Measurements from ENCODE around the gene GLRX2.
"Not testable (repeated sequence)": the region's sequence is repeated elsewhere in the genome, so short reads cannot be mapped to it uniquely, and the experiment has no call there.

The GLRX2 gene, protein sequence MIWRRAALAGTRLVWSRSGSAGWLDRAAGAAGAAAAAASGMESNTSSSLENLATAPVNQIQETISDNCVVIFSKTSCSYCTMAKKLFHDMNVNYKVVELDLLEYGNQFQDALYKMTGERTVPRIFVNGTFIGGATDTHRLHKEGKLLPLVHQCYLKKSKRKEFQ

DNA sequence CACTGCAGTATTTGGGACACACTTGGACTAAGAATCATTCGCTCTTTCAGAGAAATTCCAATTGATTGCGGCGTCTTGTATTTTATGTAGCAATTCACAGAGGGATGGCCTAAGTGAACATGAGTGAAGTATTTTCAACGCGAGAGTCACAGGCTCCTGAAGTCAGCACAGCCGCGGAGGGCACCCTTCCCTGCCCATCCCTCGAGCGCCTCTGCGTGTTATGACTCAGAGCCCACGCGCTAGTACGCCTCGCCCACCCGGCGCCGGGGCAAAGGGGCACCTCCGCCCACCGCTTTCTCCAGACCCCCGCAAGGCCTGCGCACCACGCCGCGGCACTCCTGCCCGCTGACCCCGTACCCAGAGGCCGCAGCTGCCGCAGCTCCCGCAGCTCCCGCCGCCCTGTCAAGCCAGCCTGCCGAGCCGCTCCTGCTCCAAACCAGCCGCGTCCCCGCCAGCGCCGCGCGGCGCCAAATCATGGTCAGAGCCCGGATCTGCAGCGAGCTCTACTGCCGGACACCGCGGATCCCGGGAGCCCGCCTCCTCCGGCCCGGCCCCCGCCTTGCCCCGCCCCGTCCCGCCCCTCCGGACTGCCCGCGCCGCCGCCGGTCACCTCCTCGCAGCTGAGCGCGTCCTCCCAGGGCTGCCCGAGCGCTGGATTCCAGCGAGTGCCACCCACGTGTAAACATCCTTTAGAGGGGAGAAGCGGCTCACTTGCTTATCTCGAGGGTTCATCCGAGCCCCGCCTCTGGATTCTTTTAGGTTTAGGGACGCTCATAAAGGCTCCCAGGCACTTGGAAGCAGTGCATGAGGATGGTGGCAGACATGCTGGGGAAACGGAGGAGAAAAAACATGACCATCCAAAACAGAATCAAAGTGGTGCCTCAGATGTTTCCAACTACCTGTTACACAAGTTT lies at the start of gene GLRX2:
Gene GLRX2 (minus strand): TSS at position 508 of the 914 bp plus-strand sequence. CDS start 32 bp downstream, at position 476.
- peak; percentile 85 for DNase-seq (ENCODE audit: low spot score)

DNA sequence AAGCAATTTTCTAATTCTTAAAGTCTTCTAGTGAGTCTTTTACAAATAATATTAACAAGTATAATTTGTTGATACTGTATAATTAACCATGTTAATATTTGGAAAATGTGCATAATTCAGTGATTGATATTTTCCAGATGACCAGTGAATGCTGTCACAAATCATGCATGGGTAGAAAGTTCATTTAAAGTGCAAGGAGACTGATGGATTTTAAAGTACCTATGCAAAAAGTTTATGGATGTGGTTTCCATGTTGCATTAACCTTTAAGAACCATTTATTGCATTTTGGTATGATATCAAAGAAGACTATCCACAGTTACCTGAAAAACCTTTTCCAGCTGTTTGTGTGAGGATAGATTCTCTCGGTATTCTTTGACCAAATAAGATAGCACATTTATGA lies 39.8 kb upstream of the GLRX2 start:
- DNase-seq (ENCODE audit: low spot score): no peak

DNA sequence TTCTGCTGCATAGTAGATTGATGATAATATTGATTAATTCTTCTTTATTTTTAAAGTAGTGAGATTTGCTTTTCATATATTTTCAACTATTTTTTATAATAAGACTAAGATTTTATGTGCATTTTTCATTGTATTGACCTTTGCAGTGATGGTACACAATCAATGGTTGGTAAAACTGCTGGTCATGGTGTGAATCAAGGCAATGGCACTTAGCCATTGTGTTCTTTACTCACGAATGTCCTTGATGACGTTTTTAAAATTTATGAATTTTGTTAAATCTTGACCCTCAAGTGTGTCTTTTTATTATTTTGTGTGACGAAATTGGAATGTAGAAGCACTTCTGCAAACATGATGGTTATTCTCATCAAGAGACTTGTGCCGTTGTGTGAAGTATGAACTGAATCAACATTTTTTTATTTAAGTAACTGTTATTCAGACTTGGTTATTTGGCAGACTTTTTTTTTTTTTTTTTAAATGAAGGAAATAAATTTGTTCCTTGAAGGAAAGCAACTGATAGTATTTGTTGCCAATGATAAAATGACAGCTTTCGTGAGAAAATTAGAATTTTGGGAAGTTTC lies 39.2 kb upstream of the GLRX2 start:
- no peak for DNase-seq (ENCODE audit: low spot score)

DNA sequence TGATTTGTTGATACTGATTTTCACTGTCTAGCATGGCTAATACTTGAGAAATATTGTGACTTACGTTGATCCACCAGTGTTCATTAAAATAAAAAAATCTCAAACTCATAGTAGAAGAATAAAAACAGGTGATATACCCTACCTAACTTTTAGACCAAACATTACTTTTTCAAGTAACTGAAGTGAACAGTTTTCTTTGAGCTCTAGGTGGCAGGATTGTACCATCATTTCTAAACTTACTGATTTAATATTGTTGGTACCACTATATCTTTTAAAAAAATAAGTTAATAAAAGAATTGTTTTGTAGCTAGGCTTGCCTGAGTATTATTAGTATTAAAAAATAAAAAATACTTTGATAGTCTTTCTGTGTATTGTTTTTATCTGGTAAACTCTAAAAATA lies 38.1 kb upstream of the GLRX2 start:
- DNase-seq (ENCODE audit: low spot score): no peak

DNA sequence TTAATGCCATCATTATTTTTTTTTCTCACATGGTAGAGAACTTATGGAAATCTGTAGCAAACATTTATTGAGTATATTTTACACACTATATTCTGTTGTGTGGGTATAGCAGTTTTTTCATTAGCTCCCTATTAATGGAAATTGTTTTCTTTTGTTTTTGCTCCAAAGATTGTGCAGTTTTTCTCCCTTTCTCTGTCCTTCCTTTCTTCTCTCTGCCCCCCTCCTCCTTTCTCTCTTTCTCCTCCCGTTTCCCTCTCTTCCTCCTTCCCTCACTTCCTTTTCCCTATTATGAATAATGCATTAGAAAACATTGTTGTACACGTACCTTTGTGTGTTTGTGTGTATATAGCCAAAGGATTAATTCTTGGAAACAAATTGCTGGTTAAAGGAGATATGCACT lies 37.2 kb upstream of the GLRX2 start:
- DNase-seq (ENCODE audit: low spot score): no peak

DNA sequence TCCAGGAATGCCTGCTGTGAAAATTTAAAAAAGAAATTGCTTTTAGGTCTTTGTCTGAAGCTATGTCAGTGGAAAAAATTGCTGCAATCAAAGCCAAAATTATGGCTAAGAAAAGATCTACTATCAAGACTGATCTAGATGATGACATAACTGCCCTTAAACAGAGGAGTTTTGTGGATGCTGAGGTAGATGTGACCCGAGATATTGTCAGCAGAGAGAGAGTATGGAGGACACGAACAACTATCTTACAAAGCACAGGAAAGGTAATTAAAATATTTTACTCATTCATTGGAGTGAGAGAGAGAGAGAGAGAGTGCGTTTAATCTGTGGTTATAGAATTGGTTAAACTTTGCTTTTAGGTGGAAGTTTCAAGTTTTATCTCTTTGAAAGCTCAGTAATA lies 36.6 kb upstream of the GLRX2 start:
- DNase-seq (ENCODE audit: low spot score): no peak

DNA sequence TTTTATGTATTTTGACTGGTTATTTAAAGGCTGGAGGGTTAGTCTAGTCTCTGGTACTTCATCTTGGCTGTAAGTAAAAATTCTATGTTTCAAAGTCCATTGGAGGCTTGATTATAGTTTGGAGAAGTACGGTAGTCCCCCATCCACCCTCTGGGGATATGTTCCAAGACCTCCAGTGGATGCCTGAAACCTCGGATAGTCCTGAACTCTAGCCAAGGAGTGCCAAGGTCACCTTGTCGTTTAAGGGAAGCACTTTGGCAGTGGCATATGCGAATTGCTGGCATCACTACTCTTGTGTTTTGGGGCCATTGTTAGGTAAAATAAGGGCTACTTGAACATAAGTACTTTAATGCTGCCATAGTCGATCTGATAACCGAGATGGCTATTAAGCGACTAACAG lies 35.0 kb upstream of the GLRX2 start:
- DNase-seq (ENCODE audit: low spot score): no peak

DNA sequence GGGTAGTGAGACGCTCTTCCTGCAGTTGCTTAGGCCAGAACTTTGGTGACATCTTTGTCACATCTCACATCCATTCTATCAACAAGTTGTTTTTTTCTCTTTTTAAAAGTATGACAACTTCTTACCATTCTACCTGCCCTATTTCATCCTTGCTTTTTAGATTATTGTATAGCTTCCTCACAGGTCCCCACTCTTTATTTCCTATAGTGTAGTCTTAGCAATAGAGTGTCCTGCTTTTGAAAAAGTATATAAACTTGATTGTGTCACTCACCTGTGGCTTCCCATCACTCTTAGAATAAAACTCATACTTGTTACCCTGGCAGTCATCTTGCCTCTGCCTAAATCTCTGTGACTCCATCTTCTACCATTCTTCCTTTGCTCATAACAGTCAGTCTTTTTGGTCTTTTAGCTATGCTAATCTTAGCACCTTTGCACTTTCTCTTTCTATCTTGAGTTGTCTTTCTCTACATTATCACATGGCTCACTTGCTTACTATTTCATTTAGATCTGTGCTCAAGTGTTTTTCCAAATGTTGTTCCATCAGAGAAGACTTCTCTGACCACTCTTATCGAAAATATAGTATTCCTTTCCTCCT lies 26.1 kb upstream of the GLRX2 start:
- DNase-seq (ENCODE audit: low spot score): no peak

DNA sequence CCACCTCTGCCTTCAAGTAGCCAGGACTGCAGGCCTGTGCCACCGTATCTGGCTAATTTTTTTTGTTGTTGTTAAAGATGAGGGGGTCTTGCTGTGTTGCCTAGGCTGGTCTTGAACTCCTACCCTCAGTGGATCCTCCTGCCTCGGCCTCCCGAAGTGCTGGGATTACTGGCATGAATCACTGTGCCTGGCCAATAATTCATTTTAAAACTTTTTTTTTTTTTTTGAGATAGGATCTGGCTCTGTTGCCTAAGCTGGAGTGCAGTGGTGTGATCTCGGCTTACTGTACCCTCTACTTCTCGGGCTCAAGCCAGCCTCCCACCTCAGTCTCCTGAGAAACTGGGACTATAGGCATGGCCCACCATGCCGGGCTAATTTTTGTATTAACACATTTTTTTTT lies 20.2 kb upstream of the GLRX2 start:
- DNase-seq (ENCODE audit: low spot score): no peak

DNA sequence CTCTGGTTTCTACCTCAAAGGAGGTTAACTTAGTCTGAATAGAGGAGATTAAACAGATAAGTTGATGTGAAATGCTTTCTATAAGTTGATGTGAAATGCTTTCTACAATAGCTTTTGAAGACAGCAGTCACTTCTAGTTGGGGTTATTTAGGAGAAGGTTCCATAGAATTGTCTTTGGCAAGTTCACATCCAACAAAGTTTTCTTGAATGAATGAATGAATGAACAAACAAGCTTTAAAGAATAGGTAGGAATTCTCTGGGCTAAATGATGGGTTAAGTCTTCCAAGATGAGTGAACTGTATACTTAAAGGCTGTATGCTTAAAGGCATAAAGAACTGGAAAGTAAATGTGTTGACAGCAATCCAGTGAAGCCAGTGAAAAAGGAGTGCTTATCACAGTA lies 18.5 kb upstream of the GLRX2 start:
- no peak for DNase-seq (ENCODE audit: low spot score)

DNA sequence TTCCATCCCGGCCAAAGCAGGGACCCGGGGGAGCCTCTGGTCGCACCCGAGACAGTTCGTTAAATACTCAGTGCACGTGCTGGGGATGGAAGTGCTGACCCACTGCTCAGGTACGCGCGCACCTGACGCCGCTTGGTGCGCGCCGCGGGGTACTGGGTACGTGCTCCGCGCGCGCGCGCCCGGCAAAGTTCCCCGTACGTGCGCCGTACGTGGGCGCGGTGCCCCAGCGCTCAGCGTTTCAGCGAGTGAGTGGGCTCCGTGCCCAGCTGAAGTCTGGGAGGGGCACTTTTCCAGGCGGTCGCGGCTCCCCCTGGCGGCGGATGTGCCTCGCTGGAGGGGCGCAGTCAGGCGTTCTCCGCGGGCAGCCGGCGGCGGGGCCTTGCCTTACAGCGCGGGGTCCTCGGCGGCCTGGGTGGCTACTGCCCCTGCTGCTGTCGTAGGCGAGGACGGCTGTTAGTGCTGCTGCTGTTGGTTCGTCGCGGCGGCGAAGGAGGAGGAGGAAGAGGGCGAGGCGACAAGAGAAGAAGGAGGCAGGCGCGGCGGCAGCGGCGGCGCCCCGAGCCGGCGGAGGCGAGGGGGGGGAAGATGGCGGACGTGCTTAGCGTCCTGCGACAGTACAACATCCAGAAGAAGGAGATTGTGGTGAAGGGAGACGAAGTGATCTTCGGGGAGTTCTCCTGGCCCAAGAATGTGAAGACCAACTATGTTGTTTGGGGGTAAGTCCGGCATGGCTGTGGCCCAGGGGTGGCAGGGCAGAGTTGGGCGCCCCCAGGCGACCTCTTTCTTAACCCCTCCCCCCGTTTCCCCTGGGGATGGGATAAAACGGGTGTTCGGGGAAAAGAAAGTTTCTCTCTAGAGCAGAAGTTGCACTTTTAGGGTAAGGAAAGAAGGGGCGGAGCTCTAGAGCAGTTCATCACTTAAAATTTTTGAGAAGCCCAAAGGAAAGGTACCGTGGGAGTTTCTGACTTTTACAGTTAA lies 16.7 kb upstream of the GLRX2 start, which contains the start of gene CDC73:
Gene CDC73 (plus strand): TSS at position 416 of the 978 bp plus-strand sequence. CDS start 170 bp downstream, at position 586.
- DNase-seq (ENCODE audit: low spot score): peak; percentile 97

DNA sequence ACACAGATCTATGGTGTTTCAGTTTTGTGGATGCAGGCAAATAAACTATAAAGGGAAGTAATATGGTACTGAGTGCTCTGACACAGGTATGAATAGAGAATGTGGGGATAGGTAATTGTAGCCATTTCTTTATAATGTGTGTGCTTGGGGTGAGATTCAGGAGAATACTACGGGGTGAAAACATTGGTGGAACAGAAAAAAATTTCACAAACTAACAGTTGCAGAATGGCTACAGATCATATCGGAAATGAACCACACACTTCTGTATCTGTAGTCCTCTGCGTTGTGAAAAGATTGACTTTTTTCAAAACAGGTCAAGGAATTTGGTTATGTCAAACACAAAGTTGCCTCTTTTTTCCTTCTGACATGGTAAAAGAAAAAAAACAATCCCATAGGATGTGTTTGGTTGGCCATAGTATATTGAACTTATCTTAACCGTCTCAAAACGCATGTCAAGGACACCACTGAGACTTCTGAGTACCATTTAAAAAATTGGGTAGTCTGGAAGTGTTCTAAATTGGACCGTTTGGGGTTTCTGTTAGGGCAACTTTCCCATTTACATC lies 15.5 kb upstream of the GLRX2 start:
- DNase-seq (ENCODE audit: low spot score): no peak

DNA sequence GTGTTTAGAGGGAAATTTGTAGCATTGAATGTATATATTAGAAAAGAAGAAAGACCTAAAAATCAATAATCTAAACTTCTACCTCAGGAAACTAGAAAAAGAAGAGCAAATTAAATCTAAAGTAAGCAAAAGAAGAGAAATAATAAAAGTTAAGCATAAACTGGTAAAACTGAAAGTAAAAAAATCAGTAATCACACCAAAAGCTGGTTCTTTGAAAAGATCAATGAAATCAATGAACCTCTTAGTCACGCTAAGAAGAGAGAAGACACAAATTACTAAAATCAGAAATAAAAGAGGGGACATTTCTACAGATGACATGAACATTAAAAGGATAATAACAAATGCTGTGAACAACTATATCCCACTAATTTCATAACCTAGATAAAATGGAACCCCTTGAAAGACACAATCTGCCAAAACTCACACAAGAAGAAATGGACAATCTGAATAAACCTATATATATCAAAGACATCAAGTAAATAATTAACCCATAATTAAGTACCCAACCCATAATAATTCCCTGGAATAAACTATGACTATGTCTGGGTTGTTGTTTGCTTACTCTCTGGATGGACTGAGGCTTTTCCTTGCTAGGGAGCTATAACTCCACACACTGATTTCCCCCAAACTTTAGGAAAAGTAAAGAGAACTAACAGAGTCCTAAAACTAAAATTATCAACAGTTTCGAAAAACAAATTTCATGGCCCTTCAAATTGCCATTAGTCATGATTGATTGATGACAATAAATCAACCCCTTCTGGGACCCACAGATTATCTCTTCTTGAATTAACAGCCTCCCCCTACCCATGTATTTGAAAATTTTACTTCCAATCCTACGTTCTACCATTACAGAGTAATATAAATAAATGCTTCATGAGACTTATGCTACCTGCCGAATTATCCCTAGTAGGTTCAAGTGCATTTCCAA lies 13.9 kb upstream of the GLRX2 start:
- no peak for DNase-seq (ENCODE audit: low spot score)

DNA sequence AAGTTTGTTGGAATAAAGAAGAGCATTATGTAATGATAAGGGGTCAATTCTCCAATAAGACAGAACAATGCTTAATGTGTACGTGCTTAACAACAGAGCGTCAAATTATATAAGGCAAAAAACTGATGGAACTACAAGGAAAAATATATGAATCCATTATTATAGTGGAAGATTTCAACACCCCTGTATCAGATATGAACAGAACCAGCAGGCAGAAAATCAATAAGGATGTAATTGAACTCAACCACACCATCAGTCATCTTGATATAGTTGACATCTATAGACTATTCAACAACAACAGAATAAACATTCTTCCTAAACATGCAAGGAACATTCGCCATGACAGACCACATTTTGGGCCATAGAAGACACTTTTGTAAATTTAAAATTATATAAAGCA lies 13.0 kb upstream of the GLRX2 start:
- DNase-seq (ENCODE audit: low spot score): no peak

DNA sequence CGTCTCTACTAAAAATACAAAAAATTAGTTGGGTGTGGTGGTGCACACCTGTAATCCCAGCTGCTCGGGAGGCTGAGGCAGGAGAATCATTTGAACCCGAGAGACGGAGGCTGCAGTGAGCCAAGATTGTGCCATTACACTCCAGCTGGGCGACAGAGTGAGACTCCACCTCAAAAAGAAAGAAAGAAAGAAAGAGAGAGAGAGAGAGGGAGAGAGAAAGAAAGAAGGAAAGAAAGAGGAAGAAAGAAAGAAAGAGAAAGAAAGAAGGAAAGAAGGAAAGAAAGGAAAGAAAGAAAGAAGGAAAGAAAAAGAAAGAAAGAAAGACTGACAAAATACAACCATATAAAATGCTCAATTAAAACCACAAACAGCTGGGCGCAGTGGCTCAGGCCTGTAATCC lies 12.0 kb upstream of the GLRX2 start:
- not testable (repeated sequence) for DNase-seq (ENCODE audit: low spot score)

DNA sequence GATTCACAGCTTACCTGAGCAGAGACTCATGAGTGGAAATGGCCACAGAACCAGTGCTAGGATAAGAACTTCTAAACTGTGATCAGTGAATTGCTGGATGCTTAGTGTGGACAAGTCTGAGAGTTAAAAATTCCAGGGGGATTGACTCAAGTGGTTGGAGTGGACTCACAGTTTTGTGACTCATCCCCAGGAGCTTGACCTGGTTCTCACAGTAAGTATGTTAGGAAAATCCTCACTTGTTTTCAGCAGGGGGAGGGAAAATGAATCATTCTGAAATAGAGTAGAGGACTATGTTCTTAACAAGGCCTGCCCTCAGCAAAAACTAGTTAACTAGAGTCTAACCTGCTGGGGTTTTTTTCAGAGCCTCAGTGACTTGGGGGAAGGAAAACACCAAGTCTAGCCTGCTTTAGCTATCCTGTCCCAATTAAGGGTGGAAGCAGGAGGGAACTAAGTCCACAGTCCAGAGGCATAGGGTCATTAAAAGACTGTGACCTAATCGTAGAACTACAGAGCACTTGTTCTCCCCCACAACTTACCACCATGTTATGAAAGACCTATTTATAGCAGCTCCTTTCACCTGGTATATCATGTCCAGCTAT lies 10.5 kb upstream of the GLRX2 start:
- peak; percentile 59 for DNase-seq (ENCODE audit: low spot score)

DNA sequence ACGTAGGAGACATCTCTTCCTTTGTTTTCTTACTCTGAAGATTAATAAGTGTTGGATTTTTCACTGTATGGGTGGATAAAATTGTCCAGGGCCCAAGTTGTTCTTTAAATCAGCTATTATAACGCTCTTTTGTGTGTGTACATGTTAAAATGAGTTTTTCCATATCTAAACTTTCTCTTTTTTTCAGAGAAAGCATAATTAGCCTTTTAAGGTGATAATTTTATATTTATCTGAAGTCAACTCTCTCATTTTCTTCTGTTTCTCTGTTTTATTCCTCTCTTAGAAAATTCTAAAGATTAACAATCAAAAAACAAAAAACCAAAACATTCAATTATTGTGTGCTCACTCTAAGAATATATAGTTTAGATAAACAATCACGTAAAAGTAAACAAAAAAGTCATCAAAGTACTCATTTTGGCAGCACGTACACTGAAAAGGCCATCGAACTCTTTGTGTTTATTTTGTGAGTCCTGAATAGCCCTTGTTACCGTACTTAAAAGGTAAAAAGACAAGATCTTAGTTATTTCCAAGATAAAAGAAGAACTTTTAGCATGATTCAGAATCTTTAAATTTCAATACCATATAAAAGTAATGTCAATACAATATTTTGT lies 9.4 kb upstream of the GLRX2 start:
- DNase-seq (ENCODE audit: low spot score): no peak

DNA sequence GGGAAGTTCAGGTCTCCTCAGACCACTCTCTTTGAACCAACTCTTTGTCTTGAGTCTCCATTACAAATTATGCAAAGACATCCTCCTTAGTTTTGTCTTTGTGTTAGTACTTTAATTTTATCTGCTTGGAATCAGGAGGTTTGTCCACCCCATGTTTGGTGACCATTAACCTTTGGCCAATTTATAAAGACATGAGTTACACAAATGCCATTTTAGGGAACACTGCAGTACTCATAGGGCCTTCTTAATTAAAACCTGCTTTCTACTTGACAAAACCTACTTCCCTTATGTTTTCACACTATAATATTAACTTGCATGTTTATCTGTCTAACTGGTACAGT lies 8.7 kb upstream of the GLRX2 start:
- DNase-seq (ENCODE audit: low spot score): no peak

DNA sequence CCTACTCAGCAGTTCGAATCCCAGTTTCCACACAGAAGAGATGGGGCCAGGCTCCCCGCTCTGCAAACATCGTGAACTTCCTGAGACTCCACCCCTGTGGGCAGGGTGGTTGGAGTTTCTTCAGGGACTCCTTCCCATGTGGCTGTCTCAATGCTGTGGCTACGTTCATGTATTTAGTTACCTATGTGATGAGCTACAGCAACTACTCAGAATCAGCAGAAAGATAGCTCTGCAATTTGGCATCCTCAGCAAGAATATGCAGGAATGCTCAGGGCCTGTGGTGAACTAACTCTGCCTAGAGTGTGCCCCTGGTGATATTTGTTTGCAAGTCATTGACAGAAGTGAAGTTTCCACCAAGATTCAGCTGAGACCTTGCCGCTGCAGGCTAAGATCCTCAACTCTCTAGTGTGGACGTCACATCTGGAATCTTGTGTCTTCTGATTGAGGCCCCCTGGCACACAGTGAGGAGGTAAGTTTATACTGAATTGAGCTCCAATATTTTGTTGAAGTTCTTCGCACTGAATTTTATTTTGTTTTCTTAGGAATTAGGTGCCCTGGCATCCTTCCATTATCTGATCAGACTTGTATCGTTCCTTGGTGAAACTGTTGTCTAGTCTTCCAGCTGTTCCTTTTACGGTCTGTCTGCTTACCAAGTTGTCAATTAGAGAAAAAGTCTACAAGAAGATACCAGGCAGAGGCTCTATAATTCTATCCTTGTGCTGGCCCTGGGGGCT lies 8.2 kb upstream of the GLRX2 start:
- no peak for DNase-seq (ENCODE audit: low spot score)

Data from LoVo (cell line).